Activated naive CD4-positive, alpha-beta T cell (primary cell): ENCODE data around the gene SETBP1.

Experiments
- DNase-seq, 4 experiments: peaks; one replicate each; lab custom pipeline; 2025; lab: John Stamatoyannopoulos, UW

SETBP1 gene

DNA sequence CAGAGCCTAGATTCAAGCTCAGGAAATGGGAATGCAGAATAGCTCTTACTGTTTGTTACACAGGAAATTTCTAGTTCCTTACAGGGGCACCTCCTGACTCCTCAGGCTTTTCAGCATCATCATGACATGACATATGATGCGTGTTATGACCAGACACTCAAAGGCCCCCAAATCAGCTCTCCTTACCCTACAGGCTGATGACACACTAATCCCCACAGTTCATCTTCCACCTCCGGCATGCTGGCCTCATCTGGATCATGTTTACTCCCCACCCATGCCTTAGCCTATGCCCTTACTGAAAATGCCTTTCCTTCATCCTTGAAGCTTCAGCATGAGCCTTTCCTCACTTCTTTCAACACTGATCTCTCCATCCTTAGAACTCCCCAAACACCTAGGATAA, 356.9 kb downstream of the SETBP1 start:
- DNase-seq: no peak

DNA sequence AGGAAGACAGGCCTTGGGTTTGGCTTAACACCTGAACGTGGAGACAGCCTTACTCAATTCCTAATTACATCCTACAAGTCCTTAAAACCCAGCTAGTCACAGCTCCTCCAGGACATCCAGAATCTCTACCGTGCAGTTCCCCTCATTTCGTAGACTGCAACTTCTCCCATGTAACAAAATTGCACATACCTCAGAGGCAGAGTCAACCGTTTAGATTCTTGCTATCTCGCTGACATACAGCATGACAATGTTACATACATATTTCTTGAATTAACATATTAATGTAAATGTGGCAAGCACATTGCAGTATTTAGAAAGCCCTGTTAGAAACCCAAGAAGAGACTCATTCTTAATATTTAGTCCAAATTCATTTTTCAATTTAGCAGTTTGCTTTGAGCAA, 358.7 kb downstream of the SETBP1 start:
- DNase-seq: no peak

GRCh38 chr18:45040879-45041278, 360.2 kb downstream of the SETBP1 start:
- no peak for DNase-seq

DNA sequence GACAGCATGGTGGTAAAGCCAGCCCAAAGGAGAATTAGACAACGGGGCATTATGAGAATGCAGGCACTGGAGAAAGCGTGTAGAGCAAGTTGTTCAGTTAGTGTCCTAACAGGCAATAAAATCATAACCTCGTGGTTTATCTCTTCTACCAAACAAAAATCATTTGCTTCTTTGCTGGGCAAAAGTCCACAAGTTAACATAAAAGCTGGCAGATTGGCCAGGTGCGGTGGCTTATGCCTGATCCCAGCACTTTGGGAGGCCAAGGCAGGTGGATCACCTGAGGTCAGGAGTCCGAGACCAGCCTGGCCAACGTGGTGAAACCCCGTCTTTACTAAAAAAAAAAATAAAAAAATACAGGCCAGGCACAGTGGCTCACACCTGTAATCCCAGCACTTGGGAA, 364.1 kb downstream of the SETBP1 start:
- no peak for DNase-seq

- DNase-seq: no peak
Measured at GRCh38 chr18:45046228-45046627, 365.5 kb downstream of the SETBP1 start.

GRCh38 chr18:45046961-45047360, 366.3 kb downstream of the SETBP1 start:
- DNase-seq: no peak

GRCh38 chr18:45049578-45050319, 369.1 kb downstream of the SETBP1 start:
- DNase-seq: no peak

- no peak for DNase-seq
Measured at GRCh38 chr18:45050712-45051601, 370.3 kb downstream of the SETBP1 start.

DNA sequence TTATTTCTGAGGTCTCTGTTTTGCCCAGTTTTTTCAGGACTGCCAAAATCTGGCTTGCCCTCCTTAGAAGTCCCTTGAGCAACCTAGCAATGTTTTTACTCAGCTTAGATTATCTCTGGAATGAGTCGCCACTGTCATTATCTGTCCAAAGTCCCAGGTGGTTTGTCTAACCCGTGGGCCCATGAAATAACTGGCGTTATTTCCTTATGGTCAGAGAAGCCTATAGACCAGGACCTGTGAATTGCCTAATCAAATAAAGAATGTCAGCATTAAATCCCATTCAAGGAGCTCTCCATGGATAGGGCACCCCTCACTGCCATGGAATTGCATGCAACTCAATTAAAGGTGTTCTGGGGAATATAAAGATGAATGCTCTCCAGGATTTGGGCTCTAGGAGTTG, 373.9 kb downstream of the SETBP1 start:
- no peak for DNase-seq

- no peak for DNase-seq
Measured at GRCh38 chr18:45055811-45056210, 375.1 kb downstream of the SETBP1 start.

GRCh38 chr18:45056926-45057325, 376.2 kb downstream of the SETBP1 start:
- DNase-seq: no peak

- DNase-seq: no peak
Measured at GRCh38 chr18:45057955-45058600, 377.4 kb downstream of the SETBP1 start.

- no peak for DNase-seq
Measured at GRCh38 chr18:45059695-45060094, 379.0 kb downstream of the SETBP1 start.

DNA sequence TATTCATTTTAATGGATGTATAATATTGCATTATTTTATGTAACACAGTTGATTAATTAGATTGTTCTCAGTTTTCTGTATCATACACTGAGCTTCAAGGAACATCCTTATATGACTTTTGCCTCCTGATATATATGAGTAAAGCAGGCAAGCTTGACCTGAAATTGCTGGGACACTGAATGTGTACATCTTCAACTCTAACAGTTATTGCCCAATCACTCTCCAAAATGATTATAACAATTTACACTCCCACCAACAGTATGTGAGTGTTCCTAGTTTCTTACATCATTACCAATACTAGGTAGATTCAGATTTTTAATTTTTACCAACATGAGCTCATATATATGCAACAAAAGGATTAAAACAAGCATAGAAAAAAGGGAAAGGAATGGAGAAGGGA, 379.4 kb downstream of the SETBP1 start:
- DNase-seq: no peak

- DNase-seq: no peak
Measured at GRCh38 chr18:45061359-45061758, 380.7 kb downstream of the SETBP1 start.

- no peak for DNase-seq
Measured at GRCh38 chr18:45063246-45064038, 382.8 kb downstream of the SETBP1 start.

DNA sequence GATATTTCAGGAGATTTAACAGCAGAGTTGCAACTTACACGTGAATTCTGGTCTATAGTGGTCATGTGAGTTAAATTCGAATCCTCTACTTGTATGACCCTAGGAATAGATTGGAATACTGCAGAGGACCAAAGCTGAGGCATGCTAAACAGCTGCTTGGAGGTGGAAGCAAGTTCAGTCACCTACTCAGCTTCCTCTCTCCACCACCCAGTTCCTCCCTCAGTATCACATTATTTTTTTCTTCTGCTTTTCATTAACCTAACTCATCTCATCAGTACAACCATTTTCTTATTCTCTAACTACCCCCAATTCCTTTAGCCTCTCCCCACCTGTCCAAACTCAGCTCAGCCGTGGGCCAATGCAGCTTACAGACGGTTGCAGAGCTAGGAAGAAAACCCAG, 385.5 kb downstream of the SETBP1 start:
- DNase-seq: no peak

GRCh38 chr18:45066886-45067285, 386.2 kb downstream of the SETBP1 start:
- no peak for DNase-seq

DNA sequence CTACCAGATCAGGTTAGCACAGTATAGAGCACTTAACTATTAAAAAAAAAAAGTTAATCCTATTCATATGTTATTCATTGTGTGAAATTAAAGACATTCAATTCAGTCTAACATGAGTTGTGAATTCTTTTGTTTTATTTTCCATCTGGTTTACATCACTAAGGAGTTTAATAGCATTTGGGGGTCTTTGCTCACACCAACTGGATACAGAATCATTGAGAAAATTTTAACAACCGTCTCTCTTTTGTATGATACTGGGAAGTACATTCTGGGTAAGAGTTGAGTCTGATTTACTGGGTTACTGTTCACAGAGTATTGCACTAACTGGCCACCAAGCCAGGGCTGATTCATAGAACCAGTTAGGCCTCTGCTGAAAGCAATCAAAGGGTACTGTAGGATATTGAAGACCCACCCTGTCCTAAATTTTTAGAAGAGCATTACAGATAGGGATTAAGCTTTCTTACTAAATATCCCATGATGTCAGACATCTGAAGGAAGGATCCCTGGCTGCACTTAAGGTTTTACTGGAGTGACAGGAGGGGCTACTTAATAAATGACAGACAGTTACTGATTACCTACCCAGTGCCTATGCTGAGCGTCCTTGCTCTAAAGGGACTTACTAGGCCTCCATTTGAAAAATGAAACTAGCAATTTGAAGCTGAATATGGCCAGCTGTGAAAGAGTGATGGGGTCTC, 387.9 kb downstream of the SETBP1 start:
- no peak for DNase-seq

DNA sequence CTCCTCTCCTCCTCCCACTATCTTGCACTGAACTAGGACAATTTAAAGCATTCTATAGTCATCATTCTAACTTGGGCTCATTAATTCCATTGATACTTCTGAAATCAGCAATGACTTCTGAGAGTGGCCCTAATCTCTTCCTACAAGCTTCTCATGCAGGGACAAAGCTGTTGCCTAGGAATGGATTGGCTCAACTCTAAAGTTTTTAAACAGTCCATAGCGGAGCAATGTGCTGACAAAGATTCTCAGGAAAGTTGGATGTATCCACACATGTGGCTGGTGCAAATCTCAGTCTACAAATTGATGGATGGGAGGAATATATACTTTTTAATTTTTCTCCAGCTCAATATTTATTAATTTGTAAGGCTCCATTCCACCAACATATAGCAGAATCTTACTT, 388.9 kb downstream of the SETBP1 start:
- no peak for DNase-seq

DNA sequence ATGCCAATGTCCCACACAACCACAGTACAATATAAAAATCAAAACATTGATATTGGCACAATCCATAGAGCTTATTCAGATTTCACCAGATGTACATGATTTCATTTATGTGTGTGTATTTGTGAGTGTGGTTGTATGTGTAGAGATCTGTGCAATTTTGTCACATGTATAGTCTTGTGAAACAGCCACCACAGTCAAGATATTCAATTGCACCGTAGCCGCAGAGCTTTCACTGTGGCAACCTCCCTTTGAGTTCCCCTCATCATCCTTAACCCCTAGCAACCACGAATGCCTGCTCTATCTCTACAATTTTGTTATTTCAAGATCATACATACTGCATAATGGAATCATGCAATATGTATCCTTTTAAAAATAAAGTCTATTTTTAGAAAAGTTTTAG, 391.3 kb downstream of the SETBP1 start:
- DNase-seq: no peak
